ENCODE data around the gene CELSR3. TPM values are rescaled to one million over a fixed set of nuclear protein-coding genes. Genes with fewer than 3 reads are reported as not detected.
A peak's percentile ranks its signal among the peaks of the same experiment; 100 is the strongest.

CELSR3 gene
- total RNA-seq, 1 experiment from 2014 or later, result 1.1 TPM

DNA sequence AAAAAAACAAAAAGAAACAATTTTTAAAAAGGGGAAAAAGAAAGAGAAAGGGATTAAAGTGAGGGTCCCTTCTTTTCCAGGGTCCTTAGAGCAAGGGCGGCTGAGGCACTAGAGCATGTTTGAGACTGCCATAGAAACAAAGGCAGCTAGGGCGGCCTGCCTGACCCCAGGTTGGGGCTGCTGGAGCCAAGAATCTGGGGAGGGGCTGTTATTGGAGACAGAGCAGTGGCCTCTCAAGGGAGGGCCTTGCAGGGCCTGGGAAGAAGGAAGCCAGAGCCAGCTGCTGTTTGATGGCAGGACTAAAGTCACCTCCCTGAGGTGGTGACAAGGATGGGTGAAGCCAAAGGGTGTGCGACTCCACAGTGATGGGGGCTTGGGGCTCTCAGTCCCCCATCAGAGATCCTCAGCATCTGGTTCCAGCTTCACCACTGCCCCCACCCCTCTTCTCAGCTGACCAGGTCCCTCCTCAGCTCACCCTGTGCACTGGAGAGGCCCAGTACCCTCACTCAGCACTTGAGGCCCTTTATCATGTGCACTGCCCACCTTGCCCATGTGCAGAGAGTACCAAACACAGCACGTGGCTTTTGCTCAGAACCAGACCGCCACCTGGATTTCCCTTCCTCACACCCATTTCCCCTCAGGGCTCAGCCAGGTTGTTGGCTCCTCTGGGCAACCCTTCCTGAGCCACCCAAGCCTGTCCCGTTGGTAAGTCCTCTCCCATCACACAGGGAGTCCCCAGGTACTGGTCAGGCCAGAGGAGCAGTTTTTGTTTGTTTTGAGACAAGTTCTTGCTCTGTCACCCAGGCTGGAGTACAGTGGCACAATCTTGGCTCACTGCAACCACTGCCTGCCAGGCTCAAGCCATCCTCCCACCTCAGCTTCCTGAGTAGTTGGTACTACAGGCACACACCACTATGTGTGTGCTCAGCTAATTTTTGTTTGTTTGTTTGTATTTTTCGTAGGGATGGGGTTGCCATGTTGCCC, 42.9 kb downstream of the CELSR3 start:
- ATAC-seq (no peak), DNase-seq (no peak)
- H3K9me3 ChIP-seq (ENCODE audit: low read length), result peaks cover 8% of the 10 kb centered on the region
- H4K20me1 ChIP-seq (ENCODE audit: low read length), result no peaks in the 10 kb centered on the region
- CTCF ChIA-PET, result no interaction called here
- H3K36me3 ChIP-seq (ENCODE audit: low read depth, low read length), result peaks cover 5% of the 10 kb centered on the region; the same call in 1 of the 2 replicates
- H3F3A ChIP-seq (ENCODE audit: low read length, unreplicated experiment), result no peaks in the 10 kb centered on the region
- intact Hi-C loops (cut with micrococcal nuclease), result no loop called here
- no TSS peak for BruUV-seq (replicated peaks)
- no peak for TF ChIP-seq CTCF (conservative IDR thresholded peaks at IDR 0.05; ENCODE audit: low read depth, low read length)
- no peak for TF ChIP-seq EZH2 (IDR thresholded peaks at IDR 0.05; ENCODE audit: low read length, unreplicated experiment)
- TF ChIP-seq EZH2phosphoT487 (IDR thresholded peaks at IDR 0.05; ENCODE audit: borderline replicate concordance, low read length), result no peak
- no peak overlapping the region for H3K27ac ChIP-seq (ENCODE audit: low read length)
- no peak overlapping the region for H2AFZ ChIP-seq (ENCODE audit: low read length)
- H3K9ac ChIP-seq (ENCODE audit: low read length), result no peak overlapping the region
- POLR2A ChIA-PET (ENCODE audit: unreplicated experiment), result no interaction called here
- H3K9me2 ChIP-seq (replicated peaks; ENCODE audit: low read length), result no peaks in the 10 kb centered on the region
- H3K4me1 ChIP-seq (ENCODE audit: insufficient read depth, low read length), result no peaks in the 10 kb centered on the region
- no peak overlapping the region for H3K4me3 ChIP-seq (ENCODE audit: low read length)
- no peak overlapping the region for H3K4me2 ChIP-seq (ENCODE audit: low read length)
- no peaks in the 10 kb centered on the region for H3K79me2 ChIP-seq (ENCODE audit: low read length)
- H3K27me3 ChIP-seq (ENCODE audit: low read length), result no peaks in the 10 kb centered on the region

GRCh38 chr3:48617559-48617958, 45.1 kb downstream of the CELSR3 start:
- DNase-seq, result no peak
- no peak overlapping the region for H3K27ac ChIP-seq (ENCODE audit: low read length)
- H3K4me2 ChIP-seq (ENCODE audit: low read length), result no peak overlapping the region
- no peak overlapping the region for H3K4me3 ChIP-seq (ENCODE audit: low read length)
- ChIA-PET POLR2A (ENCODE audit: unreplicated experiment) (no interaction called here), CTCF (no interaction called here)
- no peak for TF ChIP-seq CTCF (conservative IDR thresholded peaks at IDR 0.05; ENCODE audit: low read depth, low read length)
- no peak for TF ChIP-seq EZH2phosphoT487 (IDR thresholded peaks at IDR 0.05; ENCODE audit: borderline replicate concordance, low read length)
- TF ChIP-seq EZH2 (IDR thresholded peaks at IDR 0.05; ENCODE audit: low read length, unreplicated experiment), result no peak
- BruUV-seq (replicated peaks), result no TSS peak
- no peak overlapping the region for H3K9ac ChIP-seq (ENCODE audit: low read length)
- H4K20me1 ChIP-seq (ENCODE audit: low read length), result no peaks in the 10 kb centered on the region
- H3K4me1 ChIP-seq (ENCODE audit: insufficient read depth, low read length), result peaks cover 8% of the 10 kb centered on the region; the same call in 1 of the 2 replicates
- intact Hi-C loops (cut with micrococcal nuclease), result no loop called here
- peaks cover 5% of the 10 kb centered on the region; the same call in 1 of the 2 replicates for H3K36me3 ChIP-seq (ENCODE audit: low read depth, low read length)
- no peaks in the 10 kb centered on the region for H3K27me3 ChIP-seq (ENCODE audit: low read length)
- H3K9me2 ChIP-seq (replicated peaks; ENCODE audit: low read length), result no peaks in the 10 kb centered on the region
- peaks cover 8% of the 10 kb centered on the region for H3K9me3 ChIP-seq (ENCODE audit: low read length)
- ATAC-seq, result no peak
- H3K79me2 ChIP-seq (ENCODE audit: low read length), result no peaks in the 10 kb centered on the region
- H2AFZ ChIP-seq (ENCODE audit: low read length), result no peak overlapping the region
- no peaks in the 10 kb centered on the region for H3F3A ChIP-seq (ENCODE audit: low read length, unreplicated experiment)

DNA sequence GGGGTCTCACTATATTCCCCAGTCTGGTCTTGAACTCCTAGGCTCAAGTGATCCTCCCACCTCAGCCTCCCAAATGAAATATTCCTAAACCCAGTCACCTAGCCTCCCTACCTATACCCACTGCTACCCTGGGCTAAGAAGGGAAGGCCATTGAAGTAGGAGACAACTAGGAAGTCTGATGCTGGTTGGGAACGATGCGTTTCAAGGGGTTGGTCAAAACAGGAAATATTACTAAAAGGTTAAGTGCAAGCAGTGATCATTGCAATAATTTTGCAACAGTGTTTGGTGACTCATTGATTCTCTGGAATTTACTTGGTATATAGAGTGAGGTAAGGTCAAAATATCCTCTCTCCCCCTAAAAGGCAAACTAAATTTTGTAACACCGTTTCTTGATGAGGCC, 48.6 kb downstream of the CELSR3 start:
- H3K9me3 ChIP-seq (ENCODE audit: low read length), result peaks cover 8% of the 10 kb centered on the region
- ChIA-PET CTCF (interaction anchor here (0.6 kb wide), 1 partner anchor 56 kb away, joined by 6 read pairs; no protein-coding TSS in a partner anchor), POLR2A (ENCODE audit: unreplicated experiment) (interaction anchor here (0.6 kb wide), 1 partner anchor 72 kb away, joined by 18 read pairs; no protein-coding TSS in a partner anchor)
- peaks cover 4% of the 10 kb centered on the region for H3K79me2 ChIP-seq (ENCODE audit: low read length)
- peaks cover 5% of the 10 kb centered on the region; the same call in 1 of the 2 replicates for H3K36me3 ChIP-seq (ENCODE audit: low read depth, low read length)
- H3F3A ChIP-seq (ENCODE audit: low read length, unreplicated experiment), result no peaks in the 10 kb centered on the region
- no peaks in the 10 kb centered on the region for H4K20me1 ChIP-seq (ENCODE audit: low read length)
- no peak overlapping the region for H3K9ac ChIP-seq (ENCODE audit: low read length)
- no peak overlapping the region; the same call in 1 of the 2 replicates for H2AFZ ChIP-seq (ENCODE audit: low read length)
- no peaks in the 10 kb centered on the region for H3K9me2 ChIP-seq (replicated peaks; ENCODE audit: low read length)
- DNase-seq, result peak; percentile 79
- no peak for TF ChIP-seq EZH2 (IDR thresholded peaks at IDR 0.05; ENCODE audit: low read length, unreplicated experiment)
- TF ChIP-seq EZH2phosphoT487 (IDR thresholded peaks at IDR 0.05; ENCODE audit: borderline replicate concordance, low read length), result no peak
- no peak for TF ChIP-seq CTCF (conservative IDR thresholded peaks at IDR 0.05; ENCODE audit: low read depth, low read length)
- H3K4me2 ChIP-seq (ENCODE audit: low read length), result no peak overlapping the region
- intact Hi-C loops (cut with micrococcal nuclease), result no loop called here
- H3K4me3 ChIP-seq (ENCODE audit: low read length), result no peak overlapping the region
- H3K27me3 ChIP-seq (ENCODE audit: low read length), result no peaks in the 10 kb centered on the region
- ATAC-seq, result no peak
- no peak overlapping the region for H3K27ac ChIP-seq (ENCODE audit: low read length)
- BruUV-seq (replicated peaks), result no TSS peak
- H3K4me1 ChIP-seq (ENCODE audit: insufficient read depth, low read length), result peaks cover 8% of the 10 kb centered on the region; the same call in 1 of the 2 replicates

All from PC-3 (cell line).